DMS53 (cell line): Measurements from ENCODE around the gene CERS6.

Source experiments
- DNase-seq: peaks from one replicate; lab custom pipeline; 2025; lab: John Stamatoyannopoulos, UW

Gene CERS6

GRCh38 chr2:168530982-168531622 is 75.0 kb downstream of the CERS6 start:
- no peak for DNase-seq

GRCh38 chr2:168534926-168535325 is 78.9 kb downstream of the CERS6 start:
- no peak for DNase-seq

GRCh38 chr2:168536925-168537466 is 80.9 kb downstream of the CERS6 start:
- DNase-seq = no peak

DNA sequence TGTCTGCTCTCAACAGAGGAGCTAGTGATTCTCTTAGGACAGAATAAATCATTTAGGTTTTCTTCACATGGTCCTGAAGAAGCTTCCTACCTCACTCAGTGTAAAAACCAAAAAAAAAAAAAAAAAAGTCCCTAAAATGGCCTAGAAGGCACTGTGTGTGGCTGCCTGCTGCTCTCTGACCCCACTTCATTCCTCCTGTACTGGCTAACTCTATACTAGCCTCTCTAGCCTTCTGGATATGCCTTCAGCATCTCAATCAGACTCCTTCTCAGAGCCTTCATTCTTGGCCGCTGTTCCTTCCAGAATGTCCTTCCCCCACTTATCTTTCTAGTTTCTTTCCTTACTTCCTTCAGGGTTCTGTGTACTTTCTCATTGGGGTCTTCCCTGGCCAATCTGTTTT is 82.1 kb downstream of the CERS6 start:
- no peak for DNase-seq

DNA sequence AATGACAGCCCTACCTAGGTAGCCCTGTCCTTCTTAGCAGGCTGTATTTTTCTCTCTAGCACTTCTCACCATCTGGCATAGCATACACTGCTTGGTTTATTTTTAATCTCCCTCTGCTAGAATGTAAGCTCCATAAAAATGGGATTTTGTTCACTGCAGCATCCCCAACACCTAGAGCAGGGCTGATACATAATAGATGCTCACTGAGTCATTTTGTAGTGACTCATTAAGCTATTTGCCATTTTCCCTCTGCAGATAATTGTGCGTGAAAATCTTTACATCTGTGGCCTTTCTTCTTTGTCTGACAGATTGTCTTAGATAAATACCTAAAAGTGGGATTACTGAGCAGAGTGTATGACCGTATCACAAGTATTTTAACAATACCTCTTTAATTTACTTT is 82.5 kb downstream of the CERS6 start:
- DNase-seq = no peak

- no peak for DNase-seq
Measured at GRCh38 chr2:168539945-168540344, 83.9 kb downstream of the CERS6 start.

DNA sequence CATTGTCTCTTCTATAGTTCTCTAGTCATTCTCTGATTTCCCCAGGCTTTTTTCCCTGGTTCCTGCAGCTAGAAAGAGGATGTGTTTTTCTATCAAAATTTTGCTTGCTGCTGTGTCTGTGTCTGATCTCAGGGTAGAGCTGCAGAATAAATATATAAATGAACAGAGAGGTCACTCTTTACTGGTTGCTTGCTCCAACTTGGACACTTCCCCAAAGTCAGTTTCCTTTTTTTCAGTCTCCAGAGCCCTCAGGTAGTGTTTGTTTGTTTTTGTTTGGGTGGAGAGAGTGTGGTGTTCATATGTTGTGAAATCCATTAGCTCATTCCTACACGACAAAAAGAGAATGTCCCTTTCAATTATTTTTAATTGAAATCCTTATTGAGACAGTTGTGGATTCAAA is 85.8 kb downstream of the CERS6 start:
- no peak for DNase-seq

DNA sequence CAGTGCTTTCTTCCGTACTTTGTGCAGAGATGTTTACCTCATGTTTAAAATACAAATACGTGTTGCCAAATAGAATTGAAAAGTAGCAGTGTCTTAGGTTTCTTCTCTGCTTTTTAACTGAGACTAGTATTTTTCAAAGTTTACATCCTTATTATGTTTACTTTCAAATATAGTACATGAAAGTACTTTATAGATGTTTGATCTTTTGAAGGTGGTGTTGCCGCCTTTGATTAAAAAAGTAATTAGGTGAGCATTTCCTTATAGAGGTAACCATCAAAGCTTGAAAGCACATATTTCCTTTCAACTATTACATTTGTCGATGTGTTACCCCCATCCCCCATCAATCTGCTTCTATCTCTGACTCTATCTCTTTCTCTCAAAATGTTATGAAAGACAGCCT is 87.0 kb downstream of the CERS6 start:
- DNase-seq = no peak

GRCh38 chr2:168543935-168544334 is 87.9 kb downstream of the CERS6 start:
- DNase-seq = no peak

GRCh38 chr2:168545439-168546082 is 89.5 kb downstream of the CERS6 start:
- DNase-seq = peak; percentile 23

- DNase-seq = no peak
Measured at GRCh38 chr2:168550670-168551069, 94.6 kb downstream of the CERS6 start.

DNA sequence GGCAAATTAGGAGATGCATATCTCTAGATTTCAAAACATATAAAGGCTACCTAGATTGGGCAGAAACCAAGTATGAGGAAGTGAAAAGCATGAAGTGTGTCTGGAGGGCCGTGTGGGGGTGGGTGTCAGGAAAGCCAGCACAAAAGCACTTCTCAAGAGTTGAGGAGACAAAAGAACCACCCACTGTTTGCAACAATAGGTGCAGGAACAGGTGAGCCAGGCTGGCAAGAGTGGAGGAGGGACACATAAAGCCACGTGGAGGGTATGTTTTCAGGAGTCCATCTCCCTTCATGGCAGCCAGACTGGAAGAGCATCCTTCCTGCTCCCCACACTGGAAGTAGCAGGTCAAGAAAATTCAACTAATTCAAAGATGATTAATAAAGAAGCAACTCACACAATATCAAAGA is 96.4 kb downstream of the CERS6 start:
- DNase-seq = peak; percentile 87

- DNase-seq = no peak
Measured at GRCh38 chr2:168555283-168555682, 99.2 kb downstream of the CERS6 start.

DNA sequence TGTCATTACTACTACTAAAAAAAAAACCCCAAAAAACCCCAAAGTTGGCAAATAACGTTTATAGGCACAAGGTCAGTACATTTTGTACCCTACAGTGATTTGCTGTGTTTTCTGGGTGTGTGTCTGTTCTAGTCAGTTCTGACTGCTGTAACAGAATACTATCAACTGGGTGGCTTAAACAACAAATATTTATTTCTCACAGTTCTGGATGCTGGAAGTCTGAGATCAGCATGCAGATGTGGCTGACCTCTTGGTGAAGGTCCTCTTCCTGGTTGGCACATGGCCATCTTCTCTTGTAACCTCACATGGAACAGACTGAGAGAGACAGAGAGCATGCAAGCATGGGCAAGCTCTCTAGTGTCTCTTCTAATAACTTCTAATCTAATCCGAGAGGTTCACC is 103.1 kb downstream of the CERS6 start:
- DNase-seq = peak; percentile 92

DNA sequence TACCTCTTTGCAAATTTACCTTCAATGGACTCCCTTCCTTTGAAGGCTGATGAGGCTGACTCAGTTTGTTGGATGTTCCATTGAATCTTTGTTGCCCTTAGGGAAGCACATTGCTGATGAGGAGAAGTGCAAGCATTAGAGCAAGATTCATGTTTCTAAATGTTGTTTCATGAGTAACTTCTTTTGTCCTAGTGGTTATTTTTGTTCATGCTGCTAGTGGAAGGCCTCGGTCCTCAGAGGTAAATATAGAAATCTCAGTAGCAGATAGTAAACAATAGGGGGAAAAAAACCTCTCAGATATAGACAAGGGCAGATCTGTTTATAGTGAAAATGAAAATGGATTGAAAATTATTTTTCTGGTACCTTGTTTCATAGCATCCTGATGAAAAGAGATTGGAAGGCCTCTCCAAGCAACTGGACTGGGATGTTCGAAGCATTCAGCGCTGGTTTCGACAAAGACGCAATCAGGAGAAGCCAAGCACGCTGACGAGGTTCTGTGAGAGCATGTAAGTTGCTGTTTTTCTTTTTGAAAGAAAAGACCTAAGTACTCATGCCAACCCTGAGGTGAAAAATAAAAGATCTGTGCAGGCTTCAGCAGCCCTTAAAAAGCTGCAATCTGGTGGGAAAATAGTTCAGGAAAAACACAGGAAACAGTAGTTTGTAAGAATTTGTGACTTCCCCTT is 104.9 kb downstream of the CERS6 start:
- DNase-seq = no peak

- no peak for DNase-seq
Measured at GRCh38 chr2:168561991-168562390, 105.9 kb downstream of the CERS6 start.

DNA sequence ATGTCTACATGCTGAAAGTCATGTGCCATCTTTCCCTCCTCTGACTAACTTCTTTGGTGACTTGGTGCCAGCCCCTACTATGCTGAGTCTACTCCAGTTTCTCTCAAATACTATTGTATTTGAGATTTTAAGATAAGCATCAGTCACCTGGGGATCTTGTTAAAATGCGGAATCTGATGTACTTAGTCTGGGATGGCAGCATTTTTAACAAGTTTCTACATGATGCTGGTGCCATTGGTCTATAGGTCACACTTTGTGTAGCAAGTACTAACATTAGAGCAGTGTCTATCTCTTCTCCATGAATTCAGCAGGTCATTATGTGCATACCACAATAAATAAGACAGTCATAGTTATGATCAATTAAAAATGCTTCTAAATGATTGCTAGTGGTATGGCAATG is 106.9 kb downstream of the CERS6 start:
- DNase-seq = no peak

GRCh38 chr2:168564641-168565040 is 108.6 kb downstream of the CERS6 start:
- no peak for DNase-seq

DNA sequence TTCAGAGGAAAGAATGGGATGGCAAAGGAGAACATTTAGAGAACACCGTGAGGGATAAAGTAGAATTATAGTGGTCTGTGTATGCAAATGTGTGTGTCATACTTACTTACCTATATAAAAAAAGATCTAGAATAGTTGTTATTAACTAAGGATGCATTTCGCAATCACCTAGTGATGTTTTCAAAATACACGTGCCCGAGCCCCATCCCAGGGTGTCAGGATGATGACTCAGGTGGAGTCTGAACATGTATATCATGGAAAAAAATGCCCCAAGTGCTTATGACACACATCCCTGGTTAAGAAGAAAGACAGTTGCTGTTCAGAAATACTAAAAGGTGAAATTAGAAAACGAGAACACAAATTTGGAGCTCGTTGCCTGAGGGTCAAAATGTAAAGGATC is 109.0 kb downstream of the CERS6 start:
- no peak for DNase-seq

DNA sequence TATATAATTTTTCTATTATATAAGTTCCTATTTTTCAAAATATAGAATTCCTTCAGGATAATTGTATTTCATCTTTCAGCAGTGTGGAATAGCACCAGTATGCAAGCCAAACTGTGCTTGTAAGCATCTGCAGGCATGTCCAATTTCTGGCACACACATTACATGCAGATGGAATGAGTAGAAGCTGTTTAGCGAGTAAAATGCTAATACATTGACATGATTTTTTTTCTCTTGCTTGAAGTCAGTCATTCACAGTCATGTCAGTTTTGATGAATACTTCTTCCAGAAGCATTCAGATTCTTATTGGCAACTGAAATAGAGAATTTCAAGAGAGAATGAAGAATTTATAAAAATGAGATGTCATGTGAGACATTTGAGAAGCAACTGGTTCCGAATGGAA is 109.4 kb downstream of the CERS6 start:
- DNase-seq = no peak

- DNase-seq = no peak
Measured at GRCh38 chr2:168566974-168567665, 111.0 kb downstream of the CERS6 start.

DNA sequence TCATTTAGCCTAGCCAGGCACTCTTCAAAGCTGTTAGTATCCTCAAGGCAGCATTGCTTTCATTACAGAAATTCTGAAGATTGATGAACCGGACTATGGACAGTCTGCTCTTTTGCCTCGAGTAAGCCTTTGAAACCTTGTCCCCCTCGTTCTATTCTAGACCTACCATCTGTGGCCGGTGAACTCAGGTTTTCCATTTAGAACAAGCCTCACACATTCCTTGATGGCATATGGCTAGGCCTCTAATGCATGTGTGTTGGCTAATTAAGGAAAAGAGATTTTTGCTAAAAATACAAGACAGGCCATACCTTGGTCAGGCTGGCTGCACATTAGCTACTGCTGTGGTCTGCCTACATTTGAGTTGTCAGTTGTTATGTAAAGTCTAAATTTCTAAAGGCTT is 111.8 kb downstream of the CERS6 start:
- DNase-seq = no peak
